Measurements from ENCODE around the gene GNB1. TPM values are rescaled to one million over a fixed set of nuclear protein-coding genes. Genes with fewer than 3 reads are reported as not detected.

The GNB1 gene
- polyA plus RNA-seq, 3 donors = 278 to 310 (median 280) TPM

DNA sequence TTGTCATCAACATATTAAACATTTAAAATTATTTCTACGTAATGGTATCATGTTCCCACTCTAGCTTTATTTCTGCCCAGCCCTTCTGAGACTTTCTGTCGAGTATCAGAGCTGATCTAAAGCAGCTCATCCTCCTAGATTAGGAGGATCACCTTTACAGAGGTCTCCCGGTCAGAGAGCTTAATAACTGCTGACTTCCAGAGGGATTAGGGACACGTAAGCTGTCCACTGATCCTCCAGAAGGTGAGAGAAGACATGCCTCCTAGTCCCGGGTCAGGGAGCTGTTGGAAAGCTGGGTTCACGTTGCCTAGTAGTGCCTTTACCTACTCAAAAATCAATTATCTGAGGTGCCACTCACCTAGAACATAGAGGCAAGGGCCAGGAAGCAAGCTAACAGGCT, 81.4 kb downstream of the GNB1 start:
- no peak for DNase-seq (ENCODE audit: extremely low read depth in 1 of 11, low read depth in 9 of 11, low spot score in 4 of 11)

DNA sequence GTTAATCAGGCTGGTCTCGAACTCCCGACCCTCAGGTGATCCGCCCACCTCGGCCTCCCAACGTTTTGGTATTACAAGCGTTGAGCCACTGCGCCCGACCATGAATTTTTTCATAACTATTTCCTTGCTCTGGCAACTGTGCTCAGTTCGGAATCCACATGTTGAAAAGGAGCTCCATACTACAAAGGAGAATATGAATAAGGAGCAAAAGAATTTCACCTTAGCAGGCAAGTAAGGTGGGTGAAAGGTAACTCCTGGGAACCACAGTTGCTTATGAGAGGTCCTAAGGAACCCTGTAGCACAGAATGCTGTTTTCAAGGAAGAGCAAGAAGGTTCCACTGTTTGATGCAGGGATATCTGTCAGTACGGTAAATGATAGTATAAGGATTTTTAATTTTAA, 82.7 kb downstream of the GNB1 start:
- no peak for DNase-seq (ENCODE audit: extremely low read depth in 1 of 11, low read depth in 9 of 11, low spot score in 4 of 11)

DNA sequence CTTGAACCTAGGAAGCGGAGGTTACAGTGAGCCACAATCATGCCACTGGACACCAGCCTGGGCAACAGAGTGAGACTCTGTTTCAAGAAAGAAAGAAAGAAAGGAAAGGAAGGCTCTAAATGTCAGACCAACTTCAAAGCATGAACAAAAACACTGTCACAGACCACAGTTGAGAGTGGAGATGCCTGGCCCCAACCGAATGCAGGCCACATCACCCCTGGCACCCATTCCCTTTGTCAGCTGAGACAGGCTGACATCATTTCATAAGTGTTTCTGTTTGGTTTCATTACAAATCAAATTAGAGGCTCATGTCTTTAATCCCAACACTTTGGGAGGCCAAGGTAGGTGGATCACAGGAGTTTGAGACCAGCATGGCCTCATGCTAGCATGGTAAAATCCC, 84.0 kb downstream of the GNB1 start:
- DNase-seq (ENCODE audit: extremely low read depth in 1 of 11, low read depth in 9 of 11, low spot score in 4 of 11) = no peak

DNA sequence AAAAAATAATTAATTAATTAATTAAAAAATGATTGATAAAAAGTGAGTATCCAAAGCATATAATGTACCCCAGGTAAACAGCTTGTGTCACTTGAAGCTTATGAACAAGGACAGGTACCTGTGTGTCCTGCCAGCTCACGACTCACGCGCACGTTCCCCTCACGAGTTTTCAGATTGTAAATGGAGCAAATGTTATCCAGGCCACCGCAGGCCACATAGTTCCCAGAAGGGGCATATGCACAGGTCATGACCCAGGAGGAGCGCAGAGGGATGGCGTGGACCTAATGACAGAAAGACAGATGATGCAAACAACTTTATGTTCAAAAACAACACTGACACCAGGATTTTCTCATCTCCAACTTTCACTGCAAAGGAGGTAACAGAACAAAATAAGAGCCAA, 86.6 kb downstream of the GNB1 start:
- DNase-seq (ENCODE audit: extremely low read depth in 1 of 11, low read depth in 9 of 11, low spot score in 4 of 11) = no peak

DNA sequence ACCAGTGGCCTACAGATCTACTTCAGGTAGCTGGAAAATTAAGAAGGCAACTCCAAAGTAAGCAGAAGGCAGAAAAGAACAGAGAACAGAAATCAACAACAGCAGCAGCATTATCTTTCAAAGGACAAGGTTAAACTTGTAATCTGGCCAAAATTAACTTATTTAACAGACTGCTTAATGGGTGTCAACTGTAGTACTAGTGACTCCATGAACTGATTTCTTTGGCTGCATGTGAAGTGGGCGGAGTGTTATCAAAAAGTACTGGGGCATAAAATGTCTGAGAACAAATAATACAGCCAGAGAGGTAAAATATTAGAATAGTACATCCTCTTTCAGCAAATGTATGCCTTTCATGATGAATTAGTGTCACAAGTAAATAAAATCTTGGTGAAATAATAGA, 88.0 kb downstream of the GNB1 start:
- DNase-seq (ENCODE audit: extremely low read depth in 1 of 11, low read depth in 9 of 11, low spot score in 4 of 11) = no peak

DNA sequence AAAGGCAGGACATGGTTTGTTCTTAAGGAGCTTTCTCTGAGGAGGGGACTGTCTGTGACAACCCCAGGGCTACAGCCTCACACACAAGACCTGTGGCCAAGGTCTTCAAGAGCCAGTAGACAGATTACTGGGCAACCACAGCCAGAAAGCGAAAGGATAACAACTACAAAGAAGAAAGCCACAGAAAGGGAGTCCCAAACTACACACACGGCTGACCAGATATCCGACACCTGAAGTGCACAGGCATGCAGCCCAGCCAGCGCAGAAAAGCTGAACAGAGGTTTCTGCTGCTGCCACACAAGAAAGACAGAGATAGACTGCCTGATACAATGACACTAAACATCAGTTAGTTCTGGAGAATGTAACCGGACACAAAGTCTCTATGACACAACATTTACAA, 91.2 kb downstream of the GNB1 start:
- DNase-seq (ENCODE audit: extremely low read depth in 1 of 11, low read depth in 9 of 11, low spot score in 4 of 11) = peak in 1 of 11 donors; percentile 6

DNA sequence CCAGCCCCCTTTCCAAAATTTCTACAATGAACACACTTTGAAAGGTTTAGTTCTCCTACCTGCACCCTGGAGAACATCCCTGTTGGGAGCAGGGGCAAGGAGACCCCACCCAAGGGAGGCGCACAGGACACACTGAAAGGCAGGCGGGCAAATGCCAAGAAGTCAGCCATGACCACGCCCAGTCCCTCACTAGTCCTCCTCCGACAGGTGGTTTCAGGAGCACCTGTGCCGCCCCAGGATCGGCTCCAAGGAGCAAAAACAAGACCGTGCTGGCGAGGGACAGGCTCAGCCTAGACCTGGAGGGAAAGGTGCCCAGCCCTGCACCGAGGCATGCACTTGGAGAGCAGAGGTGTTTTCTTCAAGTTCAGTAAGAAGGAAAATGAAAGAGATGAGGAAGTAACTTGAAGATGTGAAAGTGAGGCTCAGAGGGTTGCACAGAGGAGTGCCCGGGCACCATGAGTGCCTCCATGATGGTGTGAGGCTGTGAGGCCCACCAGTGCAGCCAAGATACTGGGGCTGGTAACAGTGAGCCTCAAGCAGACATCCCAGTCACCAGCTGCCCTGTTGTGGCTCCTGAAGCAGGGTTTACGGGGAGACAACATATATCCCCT, 93.1 kb downstream of the GNB1 start:
- DNase-seq (ENCODE audit: extremely low read depth in 1 of 11, low read depth in 9 of 11, low spot score in 4 of 11) = no peak

DNA sequence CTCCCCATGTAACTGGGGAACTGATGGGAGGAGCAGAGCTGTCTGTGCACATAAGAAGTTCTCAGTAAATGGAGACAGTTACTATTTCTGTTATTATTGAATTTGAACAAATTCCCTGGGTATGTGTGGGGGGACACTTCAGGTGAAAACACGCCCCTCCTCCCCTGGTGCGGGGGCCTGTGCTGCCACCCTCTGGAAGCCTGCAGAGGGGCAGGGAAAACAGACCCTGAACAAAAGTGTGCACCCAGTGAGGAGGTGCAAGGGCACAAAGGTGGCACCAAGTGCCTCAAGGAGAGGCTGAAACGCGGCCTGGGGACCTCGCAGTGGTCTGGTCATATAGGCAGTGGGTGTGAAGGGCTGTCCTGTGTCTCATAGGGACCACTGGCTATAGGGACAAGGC, 94.4 kb downstream of the GNB1 start:
- no peak for DNase-seq (ENCODE audit: extremely low read depth in 1 of 11, low read depth in 9 of 11, low spot score in 4 of 11)

DNA sequence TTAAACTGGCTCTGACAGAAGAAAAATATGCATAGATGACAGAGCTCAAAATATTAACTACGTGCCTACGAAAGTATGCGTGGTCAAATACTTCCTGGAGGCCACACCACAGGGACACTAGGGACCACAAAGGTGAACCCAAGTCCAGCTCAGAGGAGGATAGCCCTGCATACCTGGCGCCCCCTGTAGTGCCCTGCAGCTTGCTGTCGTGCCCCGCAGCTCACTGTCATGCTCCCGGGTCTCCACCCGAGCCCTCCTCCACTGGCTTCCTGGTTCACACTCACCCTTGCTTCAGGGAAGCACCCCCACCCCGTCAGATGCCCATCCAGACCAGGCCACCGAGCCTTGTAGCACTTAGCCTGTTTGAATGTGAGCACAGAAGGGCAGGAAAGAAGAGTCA, 95.9 kb downstream of the GNB1 start:
- no peak for DNase-seq (ENCODE audit: extremely low read depth in 1 of 11, low read depth in 9 of 11, low spot score in 4 of 11)

DNA sequence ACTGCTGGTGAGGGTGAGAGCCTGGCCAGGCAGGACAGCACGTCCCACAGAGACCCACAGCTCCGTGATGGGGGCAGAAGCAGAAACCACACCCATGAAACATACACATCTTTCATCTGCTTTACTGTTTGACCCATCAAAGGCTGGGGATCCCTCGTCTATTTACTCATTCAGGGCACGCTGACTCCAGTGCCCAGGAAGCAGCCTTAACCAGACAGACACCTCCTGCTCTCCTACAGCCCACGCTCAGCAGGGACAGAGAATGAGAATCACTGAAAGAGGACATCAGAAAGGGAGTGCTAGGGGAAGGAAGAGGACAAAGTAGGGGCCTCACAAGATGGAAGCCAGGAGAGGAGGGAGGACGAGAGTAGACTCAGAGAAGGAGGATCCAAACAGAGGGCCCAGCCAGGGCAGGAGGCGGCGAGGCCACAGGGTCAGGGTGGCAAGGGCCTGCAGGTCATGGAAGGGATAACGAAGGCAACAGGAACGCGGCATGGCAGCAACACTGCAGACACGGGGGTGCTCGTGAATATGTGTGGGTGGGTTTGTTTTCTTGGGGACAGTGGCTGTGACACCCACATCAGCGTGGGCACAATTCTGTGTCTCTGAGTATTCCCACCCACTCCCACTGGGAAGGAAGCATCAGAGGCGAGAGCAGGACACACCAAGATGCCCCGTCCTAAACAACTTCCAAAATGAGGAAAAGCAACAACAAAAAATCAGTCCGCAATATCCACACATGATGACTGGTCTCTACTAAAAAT, 97.2 kb downstream of the GNB1 start:
- no peak for DNase-seq (ENCODE audit: extremely low read depth in 1 of 11, low read depth in 9 of 11, low spot score in 4 of 11)

DNA sequence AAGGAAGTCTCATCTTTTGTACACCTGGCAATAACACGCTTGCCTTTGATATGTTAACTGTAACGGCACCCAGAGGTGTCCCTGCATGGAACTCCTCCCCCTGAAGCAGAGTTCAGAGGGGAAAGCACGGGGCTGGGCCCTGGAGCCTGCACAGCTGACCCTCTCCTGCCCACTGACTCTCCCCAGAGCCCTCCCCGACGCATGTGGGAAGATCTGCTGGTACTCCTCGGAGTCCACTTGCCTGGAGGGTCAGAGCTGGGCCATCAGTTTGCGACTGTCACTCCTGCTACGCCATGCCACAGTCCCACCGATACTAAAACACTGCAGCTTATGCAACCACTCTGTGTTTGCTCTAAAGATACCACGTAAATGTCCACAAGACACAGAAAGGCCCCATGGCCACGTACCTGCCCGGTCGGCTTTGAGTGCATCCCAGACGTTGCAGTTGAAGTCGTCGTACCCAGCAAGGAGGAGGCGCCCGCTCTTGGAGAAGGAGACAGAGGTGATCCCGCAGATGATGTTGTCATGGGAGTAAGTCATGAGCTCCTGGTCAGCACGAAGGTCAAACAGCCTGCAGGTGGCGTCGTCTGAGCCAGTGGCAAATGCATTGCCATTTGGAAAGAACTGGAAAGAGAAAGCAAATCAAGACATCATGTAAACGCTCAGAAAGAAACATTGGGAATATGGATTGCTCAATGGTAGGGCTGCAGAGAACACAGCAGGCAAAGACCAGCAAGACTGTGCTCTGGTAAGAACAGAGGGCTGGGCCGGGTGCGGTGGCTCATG, 102.0 kb downstream of the GNB1 start:
- no peak for DNase-seq (ENCODE audit: extremely low read depth in 1 of 11, low read depth in 9 of 11, low spot score in 4 of 11)

DNA sequence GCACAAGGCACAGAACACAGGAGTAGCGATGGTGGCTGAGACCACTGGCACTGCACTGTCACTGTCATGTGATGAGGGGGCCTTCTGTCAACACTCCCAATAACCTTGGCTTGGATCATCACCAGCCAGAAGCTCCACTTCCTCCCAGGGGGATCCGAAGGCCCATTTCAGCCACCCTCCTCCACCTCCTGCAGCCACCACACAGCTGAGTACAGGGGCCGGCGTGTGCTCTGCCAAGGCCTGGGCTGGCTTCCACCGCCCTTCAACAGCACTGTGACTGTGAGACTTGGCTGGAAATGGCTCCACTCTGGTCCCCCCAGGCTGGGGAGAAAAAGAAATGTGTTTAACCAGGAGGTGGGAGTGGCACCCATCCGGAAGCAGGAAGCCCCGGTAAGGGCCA, 102.8 kb downstream of the GNB1 start:
- no peak for DNase-seq (ENCODE audit: extremely low read depth in 1 of 11, low read depth in 9 of 11, low spot score in 4 of 11)

DNA sequence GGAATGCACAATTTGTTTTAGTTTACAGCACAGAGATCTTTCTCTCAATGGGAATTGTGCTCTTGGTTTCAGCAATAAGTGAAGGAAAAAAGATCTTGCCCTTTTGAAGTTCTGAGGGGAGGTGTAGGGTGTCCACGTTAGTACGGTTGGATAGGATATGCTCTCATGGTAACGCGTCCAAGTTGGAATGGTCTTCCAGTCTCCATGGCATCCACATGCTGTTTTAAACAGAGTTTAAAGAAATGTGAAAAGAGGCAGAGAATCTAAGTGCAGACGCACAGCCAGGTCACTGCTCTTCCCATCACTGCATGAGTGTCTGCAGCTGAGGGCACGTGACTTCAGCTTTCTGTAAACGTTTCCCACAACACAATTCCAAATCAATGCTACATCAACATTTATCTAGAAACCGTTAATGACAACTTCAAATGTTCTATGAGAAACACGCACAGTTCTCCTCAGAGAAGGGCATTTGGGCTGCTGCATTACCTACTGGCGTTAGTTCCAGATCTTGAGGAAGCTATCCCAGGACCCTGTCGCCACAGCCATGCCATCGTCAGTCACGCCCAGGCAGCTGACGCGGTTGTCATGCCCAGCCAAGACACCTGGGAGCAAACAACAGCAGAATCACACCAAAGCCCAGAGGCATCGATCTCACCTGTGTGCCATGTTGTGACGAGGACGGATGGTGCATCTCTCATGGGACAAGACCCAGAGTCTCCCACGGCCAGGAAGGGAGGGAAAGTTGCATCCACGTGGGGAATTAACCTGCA, 103.9 kb downstream of the GNB1 start:
- no peak for DNase-seq (ENCODE audit: extremely low read depth in 1 of 11, low read depth in 9 of 11, low spot score in 4 of 11)

DNA sequence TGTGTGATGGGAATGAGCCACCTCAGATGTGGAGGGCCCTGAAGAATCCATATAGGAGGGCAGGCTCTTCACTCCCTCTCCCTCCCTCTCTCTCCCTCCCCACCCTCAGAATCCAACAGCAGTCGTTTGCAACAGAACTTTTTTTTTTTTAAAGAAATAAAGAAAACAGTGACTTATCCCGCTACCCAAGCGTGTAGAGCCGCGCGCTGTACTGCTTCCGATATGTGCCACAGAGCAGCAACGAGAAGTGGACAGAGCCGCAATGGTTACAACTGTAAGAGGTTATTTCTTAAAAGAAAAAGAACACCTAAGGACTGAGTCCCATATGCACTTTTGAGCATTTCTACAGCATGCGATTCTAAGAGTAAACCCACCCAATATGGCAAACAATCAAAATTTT, 105.2 kb downstream of the GNB1 start:
- DNase-seq (ENCODE audit: extremely low read depth in 1 of 11, low read depth in 9 of 11, low spot score in 4 of 11) = no peak

DNA sequence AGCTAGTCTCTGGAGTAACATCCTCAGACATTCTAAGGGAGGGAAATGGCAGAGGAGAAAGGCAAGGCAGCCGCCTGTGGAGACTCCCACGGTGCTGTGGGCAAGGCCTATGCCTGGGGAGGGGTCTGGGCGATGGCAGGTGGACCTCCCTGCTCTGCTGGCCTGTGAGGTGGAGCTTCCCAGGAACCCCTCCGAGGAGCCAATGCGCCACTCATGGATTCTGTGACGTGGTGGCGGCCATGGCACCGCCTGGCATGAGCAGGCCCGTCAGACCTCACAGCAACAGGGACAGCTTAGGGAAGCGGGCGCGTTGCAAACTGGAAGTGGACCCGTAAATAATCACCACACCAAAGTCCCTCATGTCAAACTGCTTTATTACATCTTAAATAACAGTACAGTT, 106.0 kb downstream of the GNB1 start:
- DNase-seq (ENCODE audit: extremely low read depth in 1 of 11, low read depth in 9 of 11, low spot score in 4 of 11) = no peak

DNA sequence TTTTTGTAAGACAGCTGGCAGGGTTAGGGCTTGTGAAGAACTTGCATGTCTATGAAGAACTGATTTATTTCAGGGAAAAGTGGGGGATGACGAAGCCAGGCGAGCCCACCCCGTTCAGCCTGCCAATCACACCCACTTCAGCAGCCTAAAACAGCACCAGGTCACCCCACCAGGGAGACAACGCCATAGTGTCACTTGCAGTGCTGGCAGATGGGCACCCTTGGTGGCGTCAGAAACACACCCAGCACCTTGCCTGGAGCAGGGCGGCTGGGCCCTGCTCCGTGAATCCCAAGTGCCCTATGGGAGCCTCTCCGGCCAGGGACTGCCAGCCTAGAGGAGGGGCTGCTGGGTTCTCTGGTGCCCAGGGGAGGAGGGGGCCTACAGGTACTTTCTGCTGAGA, 107.6 kb downstream of the GNB1 start:
- no peak for DNase-seq (ENCODE audit: extremely low read depth in 1 of 11, low read depth in 9 of 11, low spot score in 4 of 11)

DNA sequence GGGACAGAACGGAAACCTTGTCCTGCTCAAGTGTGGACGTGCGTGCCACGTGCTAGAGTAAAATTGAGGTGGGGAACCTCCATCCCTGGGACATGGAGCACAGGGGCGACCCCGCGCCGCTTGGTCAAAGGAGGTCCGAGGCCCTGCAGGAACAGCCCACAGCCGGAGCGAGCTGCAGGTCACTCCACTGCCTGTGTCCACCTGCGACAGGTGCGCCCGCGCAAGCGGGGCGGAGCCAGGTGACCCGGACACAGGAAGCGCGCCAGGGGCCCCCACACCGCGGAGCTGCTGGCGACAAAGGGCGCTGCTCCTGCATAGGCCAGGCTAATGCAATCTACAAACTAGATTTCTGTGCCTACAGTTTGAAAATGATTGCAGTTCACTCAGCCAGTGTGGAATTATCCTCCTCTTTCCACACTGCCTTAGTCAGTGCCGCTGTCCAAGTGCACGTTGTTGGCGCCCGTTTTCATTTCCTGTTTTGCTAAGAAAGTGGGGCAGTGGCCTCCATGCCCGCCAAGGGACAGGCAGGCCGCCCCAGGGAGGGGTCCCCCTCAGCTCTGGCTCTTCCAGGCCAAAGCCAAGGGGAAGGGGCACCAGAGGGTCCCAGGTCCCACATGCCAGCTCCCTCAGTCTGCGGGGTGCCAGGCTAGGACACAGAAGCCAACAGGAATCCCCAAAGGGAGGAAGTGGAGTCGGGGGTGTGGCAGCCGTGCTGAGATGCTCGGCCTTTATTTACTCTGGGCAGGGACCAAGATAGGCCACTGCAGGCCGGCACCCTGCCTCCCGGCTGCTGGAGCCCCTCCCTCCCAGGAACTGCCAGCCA, 108.3 kb downstream of the GNB1 start:
- DNase-seq (ENCODE audit: extremely low read depth in 1 of 11, low read depth in 9 of 11, low spot score in 4 of 11) = no peak

DNA sequence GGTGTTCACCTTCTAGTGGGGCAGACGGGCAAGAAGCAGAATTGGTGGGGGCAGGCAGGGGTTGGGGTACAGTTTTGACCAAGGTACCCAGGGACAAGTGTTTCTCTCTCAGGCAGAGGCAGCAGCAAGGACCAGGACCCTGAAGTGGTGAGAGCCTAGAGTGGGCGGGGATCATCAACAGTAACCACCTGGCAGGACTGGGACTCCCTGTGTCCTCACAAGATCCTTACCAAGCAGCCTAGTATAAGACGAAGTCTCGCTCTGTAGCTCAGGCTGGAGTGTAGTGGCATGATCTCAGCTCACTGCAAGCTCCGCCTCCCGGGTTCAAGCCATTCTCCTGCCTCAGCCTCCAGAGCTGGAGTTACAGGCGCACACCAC, 109.4 kb downstream of the GNB1 start:
- DNase-seq (ENCODE audit: extremely low read depth in 1 of 11, low read depth in 9 of 11, low spot score in 4 of 11) = no peak
